ENCODE data around the gene FGD6. TPM values are rescaled to one million over a fixed set of nuclear protein-coding genes. Genes with fewer than 3 reads are reported as not detected.

The FGD6 gene
- total RNA-seq (10 to 100 TPM; 13.1 to 13.6 TPM), polyA plus RNA-seq (ENCODE audit: insufficient read depth, low read depth, low replicate concordance) (4.8 TPM)
- long read RNA-seq, donor 1, partial matches to known transcripts, result 0 of 1 reads
- long read RNA-seq, donor 1, other reads (novel, unspliced or antisense), result 0 of 1 reads
- long read RNA-seq, donor 2, full-length matches to known transcripts, result 1 of 1 reads
- long read RNA-seq, donor 2, partial matches to known transcripts, result 0 of 1 reads
- long read RNA-seq, donor 2, other reads (novel, unspliced or antisense), result 0 of 1 reads

DNA sequence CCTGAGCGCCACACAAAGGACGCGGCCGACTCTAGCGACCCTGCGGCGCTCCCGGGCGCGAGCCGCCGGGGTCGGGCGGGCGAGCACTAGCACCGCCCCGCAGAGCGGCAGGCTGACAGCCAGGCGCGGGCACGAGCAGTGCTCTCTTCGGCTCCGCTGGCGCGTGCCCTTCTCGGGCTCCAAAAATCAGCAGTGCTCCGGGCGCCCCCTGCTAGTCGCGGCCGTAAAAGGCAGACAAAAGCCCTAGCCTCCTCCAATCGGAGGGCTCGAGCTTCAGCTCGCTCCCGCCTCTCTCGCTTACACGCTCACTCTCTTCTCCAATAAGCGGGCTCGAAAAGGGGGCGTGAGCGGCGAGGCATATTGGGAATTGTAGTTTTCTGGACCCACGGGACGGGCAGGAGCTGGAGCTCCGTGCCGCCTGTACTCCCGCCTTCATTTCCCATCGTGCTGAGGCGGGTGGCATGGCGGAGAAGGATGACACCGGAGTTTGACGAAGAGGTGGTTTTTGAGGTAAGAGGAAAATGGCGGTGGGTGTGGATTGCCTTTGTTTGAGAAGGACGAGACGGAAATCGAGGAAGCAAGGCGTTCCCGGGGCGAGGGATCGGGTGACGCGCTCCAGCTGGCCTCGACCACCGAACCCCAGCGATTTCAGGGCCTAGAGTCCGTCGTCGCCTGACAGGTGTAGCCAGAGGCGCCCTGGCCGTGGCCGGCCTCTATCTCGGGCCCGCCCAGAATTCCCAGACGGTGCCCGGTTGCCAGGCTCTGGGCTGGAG is at the start of gene FGD6, which contains the start of gene VEZT:
Gene FGD6, minus strand, starts transcription at position 91 of the 773 bp plus-strand sequence. CDS start 227 bp downstream, outside the sequence.
Gene VEZT, plus strand, starts transcription at position 431 of the 773 bp plus-strand sequence. Its CDS starts 44 bp downstream, at position 475.
- intact Hi-C loops (cut with DNase I; ENCODE audit: low total_unique reads), result loop anchor here (5.0 kb wide), 1 partner anchor 100 kb away; no protein-coding TSS in a partner anchor
- peak within 1 kb of the TSS; percentile 93 to 96 for H3K27ac ChIP-seq
- no peaks in the 10 kb centered on the region for H3K27me3 ChIP-seq
- H3K4me3 ChIP-seq, result peak within 1 kb of the TSS; percentile 84 to 91
- WGBS, 2 donors, result 0% methylated on average over 4 to 61 of the region's 75 CpGs
- no peaks in the 10 kb centered on the region for H3K36me3 ChIP-seq (ENCODE audit: low read depth, missing control alignments)
- peaks cover 20% of the 10 kb centered on the region for H3K4me1 ChIP-seq
- no peaks in the 10 kb centered on the region for H3K9me3 ChIP-seq
- DNase-seq, result peak; percentile 99
- TF ChIP-seq CTCF (IDR thresholded peaks at IDR 0.05) (peak; percentile 53 to 72 (median 59)), POLR2A (IDR thresholded peaks at IDR 0.05) (peak; percentile 44)

DNA sequence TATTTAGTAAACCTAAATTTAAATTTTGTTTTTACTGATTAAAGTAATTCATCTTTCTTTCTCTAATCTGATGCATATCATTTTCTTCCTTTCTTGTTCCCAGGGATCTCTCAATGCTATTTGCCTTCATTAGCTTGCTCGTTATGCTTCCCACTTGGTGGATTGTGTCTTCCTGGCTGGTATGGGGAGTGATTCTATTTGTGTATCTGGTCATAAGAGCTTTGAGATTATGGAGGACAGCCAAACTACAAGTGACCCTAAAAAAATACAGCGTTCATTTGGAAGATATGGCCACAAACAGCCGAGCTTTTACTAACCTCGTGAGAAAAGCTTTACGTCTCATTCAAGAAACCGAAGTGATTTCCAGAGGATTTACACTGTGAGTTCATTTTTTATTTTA is 49.0 kb upstream of the FGD6 start:
- H3K27ac ChIP-seq, result no peak overlapping the region

DNA sequence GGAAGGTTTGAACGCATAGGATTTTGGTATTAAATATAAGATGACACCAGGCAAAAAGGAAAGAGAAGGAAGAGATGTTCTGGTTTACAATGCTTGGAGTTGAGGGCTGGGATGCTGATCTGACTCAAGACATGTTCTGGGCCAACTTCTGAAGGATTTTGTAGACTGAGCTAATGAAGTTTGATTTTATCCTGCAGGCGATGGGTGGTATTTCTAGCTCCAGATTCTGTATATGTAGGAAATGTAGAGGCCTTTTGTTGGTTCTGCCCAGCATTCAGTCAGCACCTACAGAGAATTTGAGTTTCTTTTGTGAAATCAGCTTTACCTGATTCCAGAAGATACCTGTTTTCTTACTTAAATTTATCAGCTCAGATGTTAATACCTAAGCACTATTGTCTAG is 48.5 kb upstream of the FGD6 start:
- 89 to 92% methylated on average over 2 of the region's 2 CpGs for WGBS, 2 donors
- Histone ChIP-seq H3K4me1 (peaks cover 5% of the 10 kb centered on the region), H3K36me3 (ENCODE audit: low read depth, missing control alignments) (no peaks in the 10 kb centered on the region), H3K4me3 (no peak overlapping the region), H3K27me3 (no peaks in the 10 kb centered on the region), H3K9me3 (no peaks in the 10 kb centered on the region), H3K27ac (no peak overlapping the region)
- intact Hi-C loops (cut with DNase I; ENCODE audit: low total_unique reads), result no loop called here
- DNase-seq, result no peak
- no peak for TF ChIP-seq POLR2A (IDR thresholded peaks at IDR 0.05)
- TF ChIP-seq CTCF (IDR thresholded peaks at IDR 0.05), result peak in 1 of 3 experiments; percentile 26

More for the DNA sequence above, 49.0 kb upstream of the FGD6 start:
- Histone ChIP-seq H3K9me3 (no peaks in the 10 kb centered on the region), H3K4me3 (no peak overlapping the region), H3K27me3 (no peaks in the 10 kb centered on the region), H3K36me3 (ENCODE audit: low read depth, missing control alignments) (no peaks in the 10 kb centered on the region), H3K4me1 (peaks cover 5% of the 10 kb centered on the region)
- 91% methylated on average over 6 of the region's 6 CpGs for WGBS, 2 donors
- no peak for DNase-seq
- TF ChIP-seq CTCF (IDR thresholded peaks at IDR 0.05) (no peak), POLR2A (IDR thresholded peaks at IDR 0.05) (no peak)
- intact Hi-C loops (cut with DNase I; ENCODE audit: low total_unique reads), result no loop called here

DNA sequence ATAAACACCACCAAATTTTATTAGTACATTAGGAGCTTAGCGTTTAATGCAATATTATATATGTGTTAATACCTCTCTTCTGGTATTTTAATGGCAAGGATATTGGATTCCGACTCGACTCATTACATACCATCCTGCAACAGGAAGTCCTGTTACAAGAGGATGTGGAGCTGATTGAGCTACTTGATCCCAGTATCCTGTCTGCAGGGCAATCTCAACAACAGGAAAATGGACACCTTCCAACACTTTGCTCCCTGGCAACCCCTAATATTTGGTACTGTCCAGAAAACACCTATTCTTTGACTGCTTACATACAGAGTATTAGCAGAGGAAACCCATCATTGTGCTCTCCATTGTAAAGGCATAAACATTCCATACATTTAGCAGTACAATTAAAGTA is 45.5 kb upstream of the FGD6 start:
- no peak for TF ChIP-seq CTCF (IDR thresholded peaks at IDR 0.05)
- TF ChIP-seq POLR2A (IDR thresholded peaks at IDR 0.05), result no peak
- Histone ChIP-seq H3K4me1 (peaks cover 4% of the 10 kb centered on the region), H3K4me3 (no peak overlapping the region), H3K36me3 (ENCODE audit: low read depth, missing control alignments) (no peaks in the 10 kb centered on the region), H3K27me3 (no peaks in the 10 kb centered on the region), H3K9me3 (no peaks in the 10 kb centered on the region), H3K27ac (no peak overlapping the region)
- 85 to 88% methylated on average over 3 of the region's 3 CpGs for WGBS, 2 donors
- intact Hi-C loops (cut with DNase I; ENCODE audit: low total_unique reads), result no loop called here
- no peak for DNase-seq

All from testis (tissue), 5 donors.